Prostate gland (tissue), 2 donors: ENCODE measurements around the gene ASXL3.

Experiments
- CTCF ChIP-seq, 4 experiments: fragments of 200-600 bp in 2 of 4; fragments of 450-650 bp in 2 of 4; sonication (generic) in 2 of 4; IDR thresholded peaks; 1 replicate in 3 of 4; 2 replicates in 1 of 4; pipeline ENCODE4 v1.5.1; 2016 to 2019; ENCODE audit warnings: antibody characterized with exemption in 4 of 4, mild to moderate bottlenecking in 2 of 4, moderate library complexity in 2 of 4
- POLR2A ChIP-seq: fragments of 450-650 bp; IDR thresholded peaks from one replicate; pipeline ENCODE4 v1.6.1; 2016; ENCODE audit warnings: antibody characterized with exemption, mild to moderate bottlenecking

GRCh38 chr18:33665187-33665586 lies 87.2 kb downstream of the ASXL3 start:
- TF ChIP-seq CTCF (IDR thresholded peaks at IDR 0.05) (no peak), POLR2A (no peak)
